SK-N-SH treated with all-trans-retinoic acid at 6 μM for 48 hours (cell line): ENCODE measurements around the gene DAB1.

Experiments used
- ATAC-seq: fragments of 200-7000 bp; cut with Tn5 transposase; 3 replicates; pipeline ENCODE4 v1.9.1; 2020; ENCODE audit warnings: mild to moderate bottlenecking, moderate library complexity
- ARNTL ChIP-seq: fragments of 450-650 bp; formaldehyde crosslinking; IDR thresholded peaks from 2 replicates; pipeline ENCODE4 v1.5.0; 2020; ENCODE audit warnings: low read depth, mild to moderate bottlenecking, moderate library complexity, borderline replicate concordance
- BACH2 ChIP-seq: fragments of 250-450 bp; sonication (Bioruptor Pico); IDR thresholded peaks from 2 replicates; pipeline ENCODE4 v1.9.0; 2021; ENCODE audit warnings: mild to moderate bottlenecking, borderline replicate concordance
- CREB5 ChIP-seq: fragments of 250-450 bp; sonication (Bioruptor Pico); IDR thresholded peaks from 2 replicates; pipeline ENCODE4 v1.5.1; 2020; ENCODE audit warnings: low read depth, mild to moderate bottlenecking, moderate library complexity
- CSDC2 ChIP-seq: fragments of 250-450 bp; sonication (Bioruptor Pico); IDR thresholded peaks from 2 replicates; pipeline ENCODE4 v1.5.0; 2020; ENCODE audit warnings: mild to moderate bottlenecking, moderate library complexity
- CSRNP3 ChIP-seq: fragments of 250-450 bp; sonication (Bioruptor Pico); IDR thresholded peaks from 2 replicates; pipeline ENCODE4 v1.5.1; 2021; ENCODE audit warnings: mild to moderate bottlenecking, moderate library complexity
- ESRRG ChIP-seq: fragments of 250-450 bp; sonication (Bioruptor Pico); IDR thresholded peaks from 2 replicates; pipeline ENCODE4 v1.6.1; 2021; ENCODE audit warnings: mild to moderate bottlenecking
- GLIS3 ChIP-seq: fragments of 250-450 bp; sonication (Bioruptor Pico); IDR thresholded peaks from 2 replicates; pipeline ENCODE4 v1.5.0; 2020; ENCODE audit warnings: mild to moderate bottlenecking, moderate library complexity
- OSR1 ChIP-seq: fragments of 250-450 bp; sonication (Bioruptor Pico); IDR thresholded peaks from 2 replicates; pipeline ENCODE4 v1.8.0; 2022; ENCODE audit warnings: moderate library complexity, mild to moderate bottlenecking, inconsistent platforms
- PATZ1 ChIP-seq: fragments of 250-450 bp; sonication (Bioruptor Pico); IDR thresholded peaks from 2 replicates; pipeline ENCODE4 v1.8.0; 2020; ENCODE audit warnings: mild to moderate bottlenecking, moderate library complexity, borderline replicate concordance
- POU6F1 ChIP-seq: fragments of 250-450 bp; sonication (Bioruptor Pico); IDR thresholded peaks from 2 replicates; pipeline ENCODE4 v1.8.0; 2021; ENCODE audit warnings: low read depth, mild to moderate bottlenecking, moderate library complexity, borderline replicate concordance
- PPARA ChIP-seq: fragments of 250-450 bp; sonication (Bioruptor Pico); IDR thresholded peaks from 2 replicates; pipeline ENCODE4 v1.5.0; 2020; ENCODE audit warnings: mild to moderate bottlenecking, borderline replicate concordance
- RARB ChIP-seq: fragments of 250-450 bp; sonication (Bioruptor Pico); IDR thresholded peaks from 2 replicates; pipeline ENCODE4 v1.8.0; 2021; ENCODE audit warnings: mild to moderate bottlenecking, moderate library complexity
- TCF4 ChIP-seq: fragments of 250-450 bp; sonication (Bioruptor Pico); IDR thresholded peaks from 2 replicates; pipeline ENCODE4 v1.8.0; 2021; ENCODE audit warnings: mild to moderate bottlenecking, moderate library complexity, borderline replicate concordance
- TOX ChIP-seq: fragments of 250-450 bp; sonication (Bioruptor Pico); IDR thresholded peaks from 2 replicates; pipeline ENCODE4 v1.8.0; 2021; ENCODE audit warnings: mild to moderate bottlenecking, moderate library complexity, borderline replicate concordance
- TSHZ2 ChIP-seq: fragments of 250-450 bp; sonication (Bioruptor Pico); IDR thresholded peaks from 2 replicates; pipeline ENCODE4 v1.5.0; 2020; ENCODE audit warnings: mild to moderate bottlenecking, moderate library complexity
- ZC3H10 ChIP-seq: fragments of 250-450 bp; sonication (Bioruptor Pico); IDR thresholded peaks from 2 replicates; pipeline ENCODE4 v1.5.1; 2021; ENCODE audit warnings: mild to moderate bottlenecking, moderate library complexity
- ZNF565 ChIP-seq: fragments of 450-650 bp; formaldehyde crosslinking; conservative IDR thresholded peaks from 2 replicates; pipeline ENCODE4 v1.5.0; 2020; ENCODE audit warnings: low read depth, mild to moderate bottlenecking, moderate library complexity
- ZNF70 ChIP-seq: fragments of 450-650 bp; formaldehyde crosslinking; IDR thresholded peaks from 2 replicates; pipeline ENCODE4 v1.5.0; 2020; ENCODE audit warnings: mild to moderate bottlenecking, moderate library complexity
- ZNF8 ChIP-seq: fragments of 450-650 bp; formaldehyde crosslinking; IDR thresholded peaks from 2 replicates; pipeline ENCODE4 v1.5.0; 2020; ENCODE audit warnings: mild to moderate bottlenecking, moderate library complexity

DAB1 gene

GRCh38 chr1:57204091-57204490, 219.8 kb downstream of the DAB1 start:
- no peak for ATAC-seq
- TF ChIP-seq TOX (CRISPR knock-in tag) (no peak), ARNTL (CRISPR knock-in tag) (no peak)
- TF ChIP-seq, all 23 proteins: peak for 0

GRCh38 chr1:57202241-57202640, 221.6 kb downstream of the DAB1 start:
- ATAC-seq: no peak
- TF ChIP-seq POU6F1 (no peak), CREB5 (CRISPR knock-in tag) (no peak), TOX (CRISPR knock-in tag) (no peak), TSHZ2 (no peak), RARB (CRISPR knock-in tag) (no peak)

- TF ChIP-seq RARB (CRISPR knock-in tag): no peak
- ATAC-seq: no peak
Measured at GRCh38 chr1:57198912-57199311, 224.9 kb downstream of the DAB1 start.

- TF ChIP-seq TOX (CRISPR knock-in tag): no peak
- no peak for TF ChIP-seq RARB (CRISPR knock-in tag)
- no peak for TF ChIP-seq ARNTL (CRISPR knock-in tag)
- no peak for TF ChIP-seq BACH2 (CRISPR knock-in tag)
- TF ChIP-seq GLIS3: no peak
- TF ChIP-seq ZNF70 (CRISPR knock-in tag): no peak
- no peak for TF ChIP-seq ZNF8 (CRISPR knock-in tag)
- no peak for TF ChIP-seq OSR1 (CRISPR knock-in tag)
- TF ChIP-seq TCF4: no peak
- TF ChIP-seq ZC3H10 (CRISPR knock-in tag): no peak
- no peak for TF ChIP-seq PATZ1 (CRISPR knock-in tag)
- no peak for TF ChIP-seq PPARA (CRISPR knock-in tag)
- TF ChIP-seq ZNF565 (CRISPR knock-in tag): no peak
- no peak for TF ChIP-seq CSRNP3 (CRISPR knock-in tag)
- no peak for TF ChIP-seq CREB5 (CRISPR knock-in tag)
- no peak for TF ChIP-seq ESRRG (CRISPR knock-in tag)
- no peak for TF ChIP-seq TSHZ2
- no peak for TF ChIP-seq CSDC2 (CRISPR knock-in tag)
- ATAC-seq: no peak
Measured at GRCh38 chr1:57195436-57195941, 228.4 kb downstream of the DAB1 start.
